ENCODE data around the gene ATE1. TPM values are rescaled to one million over a fixed set of nuclear protein-coding genes. Genes with fewer than 3 reads are reported as not detected.
A peak's percentile ranks its signal among the peaks of the same experiment; 100 is the strongest.

Gene ATE1
- total RNA-seq, 1 donor from 2014 or later = 34.4 TPM

GRCh38 chr10:121774404-121774803, 153.4 kb downstream of the ATE1 start:
- Histone ChIP-seq H3K36me3 (peaks cover under 1% of the 10 kb centered on the region), H3K9me3 (replicated peaks) (no peaks in the 10 kb centered on the region), H3K27ac (replicated peaks) (no peak overlapping the region), H3K4me1 (peaks cover 11% of the 10 kb centered on the region), H3K4me3 (no peak overlapping the region), H3K27me3 (ENCODE audit: low read depth) (no peaks in the 10 kb centered on the region)
- DNase-seq = no peak
- no peak for TF ChIP-seq CTCF (IDR thresholded peaks at IDR 0.05; ENCODE audit: borderline replicate concordance)
- intact Hi-C loops (cut with micrococcal nuclease) = no loop called here

DNA sequence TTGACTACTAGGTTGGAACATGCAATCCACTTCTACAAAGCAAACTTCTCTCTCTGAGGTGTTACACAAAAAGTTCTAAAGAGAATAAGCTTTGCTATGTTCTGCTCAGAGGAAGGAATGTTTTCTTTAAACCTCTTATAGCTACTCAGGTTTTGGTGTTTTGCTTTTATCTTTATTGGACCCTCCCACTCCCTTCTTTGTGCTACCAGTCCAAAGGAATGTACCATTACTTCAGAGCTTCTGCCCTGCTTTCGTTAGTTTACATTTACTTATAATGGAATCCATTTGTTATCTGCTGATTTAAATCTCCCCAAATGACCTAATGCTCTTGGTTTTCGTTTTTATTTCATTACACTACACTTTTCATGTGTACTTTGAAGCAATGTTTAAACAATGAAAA, 154.9 kb downstream of the ATE1 start:
- Histone ChIP-seq H3K4me3 (no peak overlapping the region), H3K36me3 (no peaks in the 10 kb centered on the region), H3K4me1 (peaks cover 11% of the 10 kb centered on the region), H3K9me3 (replicated peaks) (no peaks in the 10 kb centered on the region), H3K27ac (replicated peaks) (peak overlapping the region; percentile 31), H3K27me3 (ENCODE audit: low read depth) (no peaks in the 10 kb centered on the region)
- DNase-seq = no peak
- TF ChIP-seq CTCF (IDR thresholded peaks at IDR 0.05; ENCODE audit: borderline replicate concordance) = no peak
- intact Hi-C loops (cut with micrococcal nuclease) = no loop called here

DNA sequence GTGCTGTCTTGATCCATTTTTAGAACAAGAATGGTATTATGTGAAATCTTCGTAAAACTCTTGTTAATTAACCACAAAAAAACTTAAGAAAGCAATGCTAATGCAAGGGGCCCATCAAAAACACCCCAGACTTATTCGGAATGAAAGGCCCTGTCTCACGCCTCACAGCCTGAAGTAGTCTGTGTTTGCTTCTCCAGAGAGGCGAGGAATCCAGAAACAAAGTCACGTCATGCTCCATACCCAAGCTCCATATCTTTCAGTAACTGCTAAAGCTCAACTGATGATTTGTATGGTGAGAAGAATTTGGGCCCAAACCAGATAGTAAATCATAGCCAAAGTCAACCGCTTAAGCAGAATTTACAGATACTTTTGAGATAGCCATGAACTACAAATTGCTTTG, 155.4 kb downstream of the ATE1 start:
- DNase-seq = no peak
- H3K27ac ChIP-seq (replicated peaks) = peak overlapping the region; percentile 31

DNA sequence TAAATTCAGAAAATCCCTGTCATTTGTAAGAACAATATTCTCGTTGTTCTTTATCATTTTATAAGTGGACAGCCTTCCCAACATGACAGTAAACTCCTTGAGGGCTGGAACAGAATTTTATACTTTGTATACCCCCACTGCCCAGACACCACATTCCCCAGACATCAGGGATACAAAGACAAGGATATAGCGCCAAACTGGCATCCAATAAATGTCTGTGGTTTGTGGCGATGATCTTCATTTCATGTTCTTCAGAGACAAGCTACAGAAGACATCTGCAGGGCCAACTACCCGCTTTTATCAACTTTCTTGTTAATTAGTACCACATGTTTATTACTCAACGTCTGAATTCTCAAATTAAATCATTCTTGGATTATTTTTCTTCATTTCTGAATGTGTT, 155.9 kb downstream of the ATE1 start:
- no peak overlapping the region for H3K4me3 ChIP-seq
- H3K4me1 ChIP-seq = peaks cover 11% of the 10 kb centered on the region
- no peaks in the 10 kb centered on the region for H3K27me3 ChIP-seq (ENCODE audit: low read depth)
- intact Hi-C loops (cut with micrococcal nuclease) = no loop called here
- no peaks in the 10 kb centered on the region for H3K36me3 ChIP-seq
- peaks cover 8% of the 10 kb centered on the region for H3K9me3 ChIP-seq (replicated peaks)
- DNase-seq = no peak
- H3K27ac ChIP-seq (replicated peaks) = peak overlapping the region; percentile 31
- no peak for TF ChIP-seq CTCF (IDR thresholded peaks at IDR 0.05; ENCODE audit: borderline replicate concordance)

More for the DNA sequence above, 155.4 kb downstream of the ATE1 start:
- H3K4me3 ChIP-seq = no peak overlapping the region
- peaks cover 4% of the 10 kb centered on the region for H3K9me3 ChIP-seq (replicated peaks)
- H3K36me3 ChIP-seq = no peaks in the 10 kb centered on the region
- H3K27me3 ChIP-seq (ENCODE audit: low read depth) = no peaks in the 10 kb centered on the region
- no peak for TF ChIP-seq CTCF (IDR thresholded peaks at IDR 0.05; ENCODE audit: borderline replicate concordance)
- H3K4me1 ChIP-seq = peaks cover 11% of the 10 kb centered on the region
- intact Hi-C loops (cut with micrococcal nuclease) = no loop called here

DNA sequence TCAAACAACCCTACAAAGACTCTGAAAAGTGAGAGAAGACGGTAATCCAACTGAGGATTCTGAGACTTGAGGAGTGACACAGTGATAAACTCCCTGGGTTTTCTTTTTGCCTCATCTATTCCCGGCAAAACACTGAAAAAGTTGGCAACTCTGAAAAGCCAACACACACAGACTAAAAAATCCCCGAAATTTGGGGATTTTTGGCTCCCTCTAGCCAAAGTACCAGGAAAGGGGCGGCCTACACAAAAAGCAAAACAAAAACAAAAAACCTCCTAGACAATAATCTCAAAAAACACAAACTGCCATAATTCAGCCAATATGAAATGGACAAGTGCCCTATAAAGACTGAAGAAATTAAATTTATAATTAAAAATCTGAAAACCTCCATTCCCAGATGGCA, 161.4 kb downstream of the ATE1 start:
- H3K9me3 ChIP-seq (replicated peaks) = peaks cover 9% of the 10 kb centered on the region
- intact Hi-C loops (cut with micrococcal nuclease) = no loop called here
- no peaks in the 10 kb centered on the region for H3K27me3 ChIP-seq (ENCODE audit: low read depth)
- no peak for TF ChIP-seq CTCF (IDR thresholded peaks at IDR 0.05; ENCODE audit: borderline replicate concordance)
- DNase-seq = no peak
- H3K4me1 ChIP-seq = peaks cover 3% of the 10 kb centered on the region
- peaks cover 11% of the 10 kb centered on the region for H3K36me3 ChIP-seq
- H3K4me3 ChIP-seq = no peak overlapping the region
- no peak overlapping the region for H3K27ac ChIP-seq (replicated peaks)

DNA sequence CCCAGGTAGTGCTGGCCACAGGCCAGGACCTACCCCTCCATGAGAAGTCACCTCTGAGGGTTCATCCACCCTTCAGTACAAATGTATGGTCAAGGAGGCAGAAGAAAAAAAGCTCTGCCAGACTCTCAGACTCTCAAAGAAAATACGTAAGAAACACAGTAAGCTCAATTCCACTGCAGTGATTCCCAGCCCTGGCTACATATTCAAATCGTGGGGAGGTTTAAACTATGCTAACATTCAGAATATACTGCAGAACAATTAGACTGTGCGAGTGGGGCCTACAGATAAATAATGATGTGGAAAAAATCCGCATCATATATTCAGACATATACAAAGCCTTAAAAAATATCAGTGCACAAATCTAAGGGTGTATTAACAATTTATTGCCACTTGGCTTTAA, 162.6 kb downstream of the ATE1 start:
- DNase-seq = no peak
- Histone ChIP-seq H3K4me1 (peaks cover 3% of the 10 kb centered on the region), H3K9me3 (replicated peaks) (peaks cover 17% of the 10 kb centered on the region), H3K36me3 (peaks cover 21% of the 10 kb centered on the region), H3K4me3 (no peak overlapping the region), H3K27me3 (ENCODE audit: low read depth) (no peaks in the 10 kb centered on the region), H3K27ac (replicated peaks) (no peak overlapping the region)
- TF ChIP-seq CTCF (IDR thresholded peaks at IDR 0.05; ENCODE audit: borderline replicate concordance) = no peak
- intact Hi-C loops (cut with micrococcal nuclease) = no loop called here

All from left ventricle myocardium inferior (tissue), 1 donor.